Raji (cell line): ENCODE results near the gene HKDC1.

ENCODE experiments used
- POLR2A ChIP-seq: IDR thresholded peaks from 2 replicates; pipeline ENCODE4 v1.6.1; 2011; ENCODE audit warnings: low read depth, low read length, control low read depth; ENCODE audit not compliant: insufficient read depth

HKDC1 gene

GRCh38 chr10:69279110-69279509 lies 59.0 kb downstream of the HKDC1 start:
- TF ChIP-seq POLR2A, result no peak

DNA sequence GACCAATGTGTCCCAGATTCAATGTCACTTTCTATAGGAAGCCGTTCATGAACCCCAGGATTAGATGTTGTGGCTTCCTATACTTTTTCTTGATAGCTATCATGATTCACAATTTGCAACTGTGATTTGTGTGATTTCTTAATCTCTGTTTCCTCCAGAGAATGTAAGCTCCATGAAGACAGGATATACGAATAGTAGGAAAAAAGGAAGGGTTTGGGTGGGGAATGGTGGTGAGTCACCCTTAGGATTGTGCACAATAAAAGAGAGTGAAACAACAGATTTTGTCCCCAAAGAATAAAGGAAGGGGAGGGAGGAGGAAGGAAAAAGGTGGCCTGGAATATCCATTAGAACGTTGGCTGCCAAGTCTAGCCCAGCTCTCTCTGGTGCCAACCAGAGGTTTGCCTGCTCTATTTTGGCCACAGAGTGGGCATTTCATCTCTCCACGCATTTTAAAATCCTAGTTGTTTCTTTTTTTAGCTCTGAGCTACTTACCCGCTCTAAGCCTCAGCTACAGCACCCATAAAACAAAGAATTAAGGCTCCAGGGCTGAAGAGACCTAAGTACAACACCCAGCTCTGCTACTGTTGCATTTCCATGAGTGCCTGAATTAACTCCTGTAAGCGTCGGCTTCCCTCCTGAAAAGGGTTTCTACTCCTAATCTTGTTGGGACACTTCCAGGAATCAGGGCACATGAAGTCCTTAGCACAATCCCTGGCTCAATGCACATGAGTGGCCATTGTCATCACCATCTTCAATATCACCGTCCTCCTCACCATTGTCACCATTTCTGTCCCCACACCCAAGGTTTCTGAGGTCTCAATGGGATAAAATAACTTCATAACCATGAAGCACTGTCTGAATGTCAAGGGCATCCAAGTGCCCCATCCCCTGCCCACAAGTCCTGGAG lies 61.6 kb downstream of the HKDC1 start:
- no peak for TF ChIP-seq POLR2A

DNA sequence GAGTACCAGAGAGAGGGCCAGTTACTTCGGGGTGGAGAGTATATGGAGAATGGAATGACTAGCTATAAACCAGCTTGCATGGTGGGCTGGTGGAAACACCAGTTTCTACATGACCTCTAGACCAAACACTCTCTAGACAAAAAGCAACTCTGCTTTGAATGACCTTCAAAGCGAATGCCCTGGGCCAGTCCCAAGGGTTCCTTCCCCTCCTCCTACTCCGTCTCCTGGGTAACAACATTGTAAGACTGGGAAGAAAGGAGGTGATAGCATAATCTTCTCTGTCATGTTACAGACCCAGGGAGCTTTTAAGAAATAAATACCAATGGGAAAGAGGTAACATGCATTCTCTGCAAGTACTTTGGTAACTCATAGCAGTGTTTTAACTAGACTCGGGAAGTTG lies 65.6 kb downstream of the HKDC1 start:
- TF ChIP-seq POLR2A, result no peak

GRCh38 chr10:69287181-69287580 lies 67.0 kb downstream of the HKDC1 start:
- no peak for TF ChIP-seq POLR2A

DNA sequence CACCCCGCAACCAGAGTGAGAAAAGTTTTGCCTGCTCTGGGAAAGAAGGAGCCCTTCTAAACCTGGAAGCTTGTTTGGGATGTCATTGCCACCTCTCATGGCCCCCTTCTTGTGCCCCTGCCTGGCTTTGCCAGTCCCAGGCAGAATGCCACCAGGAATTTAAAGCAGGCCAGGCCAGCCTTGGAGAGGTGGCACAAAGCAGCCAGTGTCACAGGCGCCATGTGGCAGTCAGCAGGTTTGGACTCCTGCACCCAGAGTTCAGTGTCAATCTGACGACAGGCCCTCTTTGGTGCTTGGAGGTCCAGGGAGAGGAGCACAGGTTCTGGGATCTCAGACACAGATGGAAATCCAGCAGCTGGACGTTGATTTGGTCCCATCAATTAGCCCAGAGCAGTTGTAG lies 70.9 kb downstream of the HKDC1 start:
- no peak for TF ChIP-seq POLR2A

DNA sequence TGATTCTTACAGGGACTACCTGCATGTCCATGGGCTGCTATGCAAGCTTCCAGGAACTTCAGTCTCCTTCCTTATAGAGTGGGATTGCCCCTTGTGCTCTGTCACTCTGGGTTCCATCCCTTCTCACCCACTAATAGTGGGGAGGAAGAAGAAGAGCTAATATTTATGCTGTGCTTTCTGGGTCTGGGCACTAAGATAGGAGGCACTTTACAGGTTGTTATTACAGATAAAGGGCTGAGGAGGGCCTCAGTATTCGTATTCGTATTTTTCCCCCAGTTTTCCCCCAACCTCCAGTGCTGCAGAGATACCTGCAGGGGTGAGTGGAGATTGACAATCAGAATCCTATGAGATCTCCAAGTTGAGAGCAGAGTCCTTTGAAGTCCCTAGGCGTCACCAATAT lies 72.3 kb downstream of the HKDC1 start:
- TF ChIP-seq POLR2A, result no peak

DNA sequence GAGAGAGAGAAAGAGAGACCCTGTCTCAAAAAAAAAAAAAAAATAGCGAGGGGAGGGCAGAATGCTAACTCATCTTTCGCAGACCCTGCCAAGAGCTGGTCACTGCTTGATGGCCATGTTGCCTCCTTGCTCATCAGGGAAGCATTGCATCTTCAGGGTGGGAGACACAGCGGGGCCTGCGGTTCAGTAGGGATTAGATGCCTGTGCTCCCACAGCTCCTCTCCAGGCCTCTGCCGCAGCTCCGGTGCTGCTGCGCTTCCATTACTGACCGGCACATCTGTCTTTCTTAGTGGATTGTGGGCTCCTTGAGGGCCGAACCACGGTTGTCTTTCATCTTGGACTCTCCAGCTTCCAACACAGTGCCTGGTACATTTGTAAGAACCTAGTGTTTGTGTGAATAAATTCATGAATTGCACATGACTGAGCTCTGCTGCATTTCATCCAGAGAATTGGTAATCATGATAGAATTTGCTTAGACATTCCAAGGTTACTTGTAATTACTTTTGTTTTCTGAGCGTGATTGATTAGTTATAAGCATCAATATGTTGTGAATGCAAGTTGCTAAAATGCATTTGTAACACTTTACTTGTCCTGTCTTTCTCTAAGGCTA lies 75.0 kb downstream of the HKDC1 start:
- no peak for TF ChIP-seq POLR2A

DNA sequence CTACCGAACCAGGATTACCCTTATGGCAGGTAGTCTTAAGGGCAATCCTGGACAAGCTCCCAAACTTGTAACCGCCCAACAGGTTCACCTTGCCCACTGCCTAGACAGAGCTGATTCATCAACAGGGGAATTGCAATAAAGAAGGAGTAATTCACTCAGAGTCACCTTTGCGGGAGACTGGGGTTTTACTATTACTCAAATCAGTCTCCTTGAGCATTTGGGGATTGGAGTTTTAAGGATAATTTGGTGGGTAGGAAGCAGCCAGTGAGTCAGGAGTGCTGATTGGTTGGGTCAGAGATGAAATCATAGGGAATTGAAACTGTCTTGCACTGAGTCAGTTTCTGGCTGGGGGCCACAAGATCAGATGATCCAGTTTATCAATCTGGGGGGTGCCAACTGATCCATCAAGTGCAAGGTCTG lies 83.5 kb downstream of the HKDC1 start:
- no peak for TF ChIP-seq POLR2A

GRCh38 chr10:69306421-69306820 lies 86.3 kb downstream of the HKDC1 start:
- TF ChIP-seq POLR2A, result no peak

DNA sequence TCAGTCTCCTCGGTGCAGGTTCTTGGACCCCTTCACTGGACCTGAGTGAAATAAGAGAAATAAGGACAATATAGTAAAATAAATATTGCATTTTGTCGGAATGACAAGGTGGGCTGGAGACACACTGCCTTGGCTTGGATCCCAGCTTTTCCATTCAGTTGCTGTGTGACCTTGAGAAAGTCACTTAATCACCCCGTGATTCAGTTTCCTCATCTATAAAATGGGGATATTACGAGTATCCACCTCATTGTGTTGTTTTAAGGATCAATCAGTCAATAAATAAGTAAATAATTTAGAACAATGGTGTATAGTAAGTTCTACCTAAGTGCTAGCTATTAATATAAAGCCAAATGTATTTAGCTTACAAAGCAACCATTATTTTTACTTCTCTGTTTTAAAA lies 87.3 kb downstream of the HKDC1 start:
- no peak for TF ChIP-seq POLR2A

GRCh38 chr10:69311309-69311708 lies 91.2 kb downstream of the HKDC1 start:
- no peak for TF ChIP-seq POLR2A

GRCh38 chr10:69312528-69312927 lies 92.4 kb downstream of the HKDC1 start:
- no peak for TF ChIP-seq POLR2A

DNA sequence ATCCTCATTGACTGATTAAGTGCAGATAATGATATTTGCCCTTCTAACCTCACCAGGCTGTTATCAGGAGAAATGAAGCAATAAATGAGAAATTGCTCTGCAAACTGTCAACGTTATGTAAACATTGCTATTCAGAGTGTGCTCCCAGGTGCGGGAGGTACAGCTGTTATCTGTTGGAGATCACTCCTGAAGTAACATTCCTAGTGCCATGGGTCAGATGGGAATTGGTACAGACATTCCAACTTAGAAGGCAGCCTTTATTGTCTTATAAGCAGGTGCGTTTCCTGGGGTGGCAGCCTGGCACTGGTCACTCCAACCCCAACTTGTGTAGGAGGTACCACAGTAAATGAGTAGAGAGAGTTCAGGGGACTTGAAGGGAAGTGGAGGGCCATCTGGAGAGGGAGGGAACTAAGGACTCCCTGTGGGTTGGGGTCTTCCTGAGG lies 95.0 kb downstream of the HKDC1 start:
- TF ChIP-seq POLR2A, result no peak

DNA sequence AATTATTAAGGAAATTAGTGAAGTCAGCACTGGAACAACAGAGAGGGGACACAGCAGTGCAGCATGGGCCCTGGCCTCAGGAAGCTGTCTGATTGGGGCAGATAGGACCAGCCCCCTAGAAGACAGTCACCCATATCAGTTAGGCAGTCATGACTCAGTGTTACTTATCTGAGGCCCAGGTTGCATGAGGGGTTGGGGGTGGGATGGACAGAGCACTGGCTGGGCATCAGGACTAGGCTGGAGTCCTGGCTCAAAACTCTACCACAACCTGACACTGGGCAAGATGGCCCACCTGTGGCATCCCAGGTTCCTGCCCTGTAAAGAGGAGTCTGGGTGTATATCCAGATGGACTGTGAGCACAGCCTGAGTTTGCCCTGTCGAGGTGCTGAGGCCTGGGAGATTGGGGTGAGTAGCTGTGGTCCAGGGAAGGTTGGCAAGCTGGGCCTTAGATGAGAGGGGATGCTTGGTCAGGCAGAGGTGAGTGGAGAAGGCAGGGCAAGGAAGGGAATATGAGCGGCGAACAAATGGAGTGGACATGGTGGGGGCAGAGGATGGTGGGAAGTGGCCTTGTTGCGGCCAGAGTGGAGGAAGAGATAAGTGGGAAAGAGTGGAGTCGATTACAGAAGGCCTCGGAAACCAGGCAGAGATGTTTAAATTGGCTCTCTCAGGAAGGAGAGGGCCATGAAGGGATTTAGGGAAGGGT lies 95.6 kb downstream of the HKDC1 start:
- TF ChIP-seq POLR2A, result no peak

DNA sequence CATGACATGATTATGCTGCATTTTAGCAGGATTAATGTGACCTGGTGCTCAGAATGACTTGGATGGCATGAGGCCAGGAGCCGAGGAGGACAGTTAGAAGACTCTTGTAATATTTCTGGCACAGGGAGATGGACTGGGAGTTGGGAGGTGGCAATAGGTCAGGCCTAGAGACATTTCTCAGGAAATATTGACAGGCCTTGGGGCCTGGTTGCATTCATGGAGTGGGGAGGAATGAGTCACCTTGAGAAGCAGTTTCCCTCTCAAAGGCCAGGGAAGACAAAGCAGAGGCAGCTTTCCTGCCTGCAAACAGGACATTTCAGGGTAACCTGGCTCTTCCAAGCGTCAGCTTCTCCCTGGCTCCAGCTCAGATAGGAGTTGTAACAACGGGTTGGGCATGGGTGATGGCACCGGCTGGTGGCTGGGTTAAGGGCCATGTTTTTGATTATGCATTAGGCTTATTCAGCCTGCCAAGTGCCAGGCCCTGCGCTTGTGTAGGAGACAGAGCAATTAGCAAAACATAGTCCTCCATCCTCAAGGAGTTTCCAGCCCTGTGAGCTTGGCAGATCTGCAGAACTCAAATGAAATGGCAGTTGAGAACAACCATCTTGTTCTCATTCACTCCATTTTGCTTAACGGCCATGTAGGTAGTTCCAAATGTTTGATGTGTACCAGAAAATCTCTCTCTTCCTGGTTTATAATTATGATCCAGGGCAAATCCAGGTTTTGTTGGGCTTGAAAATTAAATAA lies 96.4 kb downstream of the HKDC1 start:
- no peak for TF ChIP-seq POLR2A
